Left kidney (tissue), 2 donors: ENCODE data around the gene SOX10. TPM values are rescaled to one million over a fixed set of nuclear protein-coding genes. Genes with fewer than 3 reads are reported as not detected.

ENCODE experiments used
- DNase-seq: peaks from one replicate; pipeline ENCODE4 v3.0.0-alpha.2; 2013
- polyA plus RNA-seq: library from polyadenylated mRNA; unstranded; fragments of 120-200 nt; gene quantifications from one replicate; pipeline ENCODE4 v1.2.1, GENCODE V29; 2013; ENCODE audit not compliant: insufficient read length

SOX10 gene
- polyA plus RNA-seq, 1 donor: 1.3 TPM

DNA sequence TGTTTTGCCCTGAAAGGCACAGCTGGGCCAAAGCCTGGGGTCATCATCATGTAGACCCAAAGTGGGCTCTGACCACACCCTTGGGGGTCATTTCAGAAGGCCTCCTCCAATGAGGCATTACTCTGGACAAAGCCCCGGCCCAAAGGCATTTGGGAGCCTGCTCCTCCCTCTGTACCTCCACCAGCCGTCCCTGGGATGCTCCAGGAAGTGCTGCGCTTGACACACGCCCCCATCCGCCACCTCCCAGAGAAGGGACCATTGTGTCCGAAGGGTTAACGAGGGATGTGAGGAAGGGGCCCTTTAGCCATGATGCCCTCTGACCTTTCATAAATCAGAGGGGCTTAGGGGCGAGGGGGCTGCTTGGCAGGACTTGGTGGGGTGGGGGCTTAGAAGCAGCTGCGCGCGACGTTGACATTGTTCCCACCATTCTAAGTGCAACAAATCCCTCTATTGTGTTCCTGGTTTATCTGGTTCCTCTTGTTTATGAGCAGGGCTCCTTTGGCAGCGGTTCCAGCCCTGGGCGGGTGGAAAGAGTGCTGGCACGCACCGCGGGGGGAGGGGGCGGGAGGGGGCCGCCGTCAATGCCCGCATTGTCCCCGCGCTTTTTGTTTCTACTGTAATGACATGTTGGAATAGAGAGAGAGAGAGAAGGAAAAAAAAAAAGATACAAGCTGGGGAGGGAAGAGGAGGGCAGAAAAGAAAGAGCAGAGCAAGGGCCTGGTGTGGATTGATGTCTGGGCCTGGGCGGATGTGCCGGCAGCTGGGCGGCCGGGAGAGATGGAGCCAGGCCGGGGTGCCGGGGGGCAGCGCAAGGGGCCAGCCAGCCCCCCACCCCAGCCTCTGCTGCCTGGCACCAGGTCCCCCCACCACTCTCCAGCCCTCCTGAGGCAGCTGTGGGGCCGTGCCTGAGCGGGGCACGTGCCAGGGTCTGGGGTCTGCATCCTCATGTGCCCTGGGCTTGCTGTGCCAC is 32.1 kb upstream of the SOX10 start:
- no peak for DNase-seq

DNA sequence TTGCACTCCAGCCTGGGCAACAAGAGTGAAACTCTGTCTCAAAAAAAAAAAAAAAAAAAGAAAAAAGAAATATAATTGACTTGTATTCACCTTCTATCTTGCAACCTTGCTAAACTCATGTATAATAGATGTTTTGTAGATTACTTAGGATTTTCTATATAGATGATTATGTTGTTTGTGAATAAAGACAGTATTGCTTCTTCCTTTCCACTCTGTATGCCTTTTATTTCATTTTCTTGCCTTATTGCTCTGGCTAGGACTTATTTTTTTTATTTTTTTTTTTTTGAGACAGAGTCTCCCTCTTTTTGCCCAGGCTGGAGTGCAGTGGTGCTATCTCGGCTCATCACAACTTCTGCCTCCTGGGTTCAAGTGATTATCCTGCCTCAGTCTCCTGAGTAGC is 29.7 kb upstream of the SOX10 start:
- DNase-seq: no peak

DNA sequence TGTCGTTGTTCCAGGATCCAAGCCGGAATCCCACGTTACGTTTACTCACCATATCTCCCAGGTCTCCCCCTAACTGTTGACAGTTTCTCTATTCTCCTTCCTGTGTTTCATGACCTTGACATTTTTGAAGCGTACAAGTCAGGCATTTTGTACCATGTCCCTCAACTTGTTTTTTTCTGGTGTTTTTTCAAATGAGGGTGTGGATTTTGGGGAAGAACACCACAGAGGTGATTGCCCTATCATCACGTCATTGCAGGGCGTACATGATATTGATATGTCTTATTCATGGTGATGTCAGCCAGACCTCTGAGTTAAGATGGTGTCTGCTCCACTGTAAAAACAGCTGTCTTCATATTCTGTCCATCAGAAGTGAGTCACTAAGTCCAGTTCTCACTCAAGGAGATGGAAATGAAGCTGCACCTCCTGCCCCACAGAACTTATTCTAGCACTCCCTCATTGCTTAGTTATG is 28.3 kb upstream of the SOX10 start:
- DNase-seq: no peak

- no peak for DNase-seq
Measured at GRCh38 chr22:38009000-38009806, 24.8 kb upstream of the SOX10 start.

- no peak for DNase-seq
Measured at GRCh38 chr22:38007330-38007902, 23.1 kb upstream of the SOX10 start.

DNA sequence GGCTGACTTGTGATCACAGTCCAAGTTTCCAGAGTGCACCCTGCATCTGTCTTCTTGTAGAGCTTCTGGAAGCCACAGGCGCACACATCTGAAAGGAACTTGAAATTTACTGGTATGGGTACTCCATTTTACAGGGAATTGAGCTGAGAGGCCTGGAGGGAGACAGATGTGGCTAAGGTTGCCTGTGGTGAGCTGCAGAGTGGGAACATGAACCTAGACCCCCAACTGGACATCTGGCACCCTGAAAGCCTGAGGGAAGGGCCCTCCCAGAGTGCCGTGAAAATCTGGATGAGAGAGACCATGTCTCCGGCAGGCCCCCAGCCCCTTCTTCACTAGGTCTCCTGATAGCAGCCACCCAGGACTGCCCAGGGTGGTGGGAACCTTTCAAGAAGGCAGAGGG is 22.6 kb upstream of the SOX10 start:
- DNase-seq: no peak

DNA sequence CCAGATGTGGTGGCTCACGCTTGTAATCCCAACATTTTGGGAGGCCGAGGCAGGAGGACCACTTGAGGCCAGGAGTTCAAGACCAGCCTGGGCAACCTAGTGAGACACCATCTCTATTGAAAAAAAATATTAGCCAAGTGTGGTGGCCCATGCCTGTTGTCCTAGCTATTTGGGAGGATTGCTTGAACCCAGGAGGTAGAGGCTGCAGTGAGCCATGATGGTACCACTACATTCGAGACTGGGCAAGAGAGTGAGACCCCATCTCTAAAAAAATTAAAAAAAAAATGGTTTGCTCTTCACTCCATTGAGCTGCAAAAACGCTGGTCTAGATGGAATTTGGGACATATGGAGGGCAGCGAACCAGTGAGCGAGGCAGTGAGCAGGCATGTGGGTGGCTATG is 21.6 kb upstream of the SOX10 start:
- no peak for DNase-seq

DNA sequence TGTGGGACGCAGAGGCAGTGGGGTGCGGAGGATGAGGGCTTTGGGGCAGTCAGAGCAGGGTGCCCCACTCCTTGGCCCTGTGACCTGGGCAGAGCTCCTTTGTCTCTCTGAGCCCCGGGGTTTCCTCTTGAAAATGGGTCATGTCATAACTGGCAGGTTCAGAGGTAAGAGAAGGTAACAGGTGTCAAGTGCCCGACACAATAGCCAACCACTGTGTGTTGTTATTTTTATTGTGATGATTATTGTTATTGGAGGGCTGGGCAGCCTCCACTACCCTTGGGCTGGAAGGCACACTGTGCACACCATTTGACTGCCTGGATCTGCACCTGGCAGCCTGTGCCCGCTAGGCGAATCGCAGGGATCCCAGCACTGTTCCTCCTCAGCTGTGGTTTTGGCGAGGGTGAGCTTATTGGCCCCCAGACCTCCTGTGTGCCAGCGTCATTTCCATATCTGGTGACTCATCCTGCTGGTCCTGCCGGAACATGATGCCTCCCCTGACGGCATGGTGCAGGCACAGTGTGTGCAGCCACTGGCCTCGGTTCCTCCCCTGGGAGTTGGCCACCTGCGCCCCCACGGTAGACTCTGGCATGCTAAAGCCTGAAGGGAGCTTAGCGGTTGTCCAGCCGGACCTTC is 15.4 kb upstream of the SOX10 start:
- DNase-seq: no peak

- DNase-seq: no peak
Measured at GRCh38 chr22:37999236-37999635, 14.9 kb upstream of the SOX10 start.

DNA sequence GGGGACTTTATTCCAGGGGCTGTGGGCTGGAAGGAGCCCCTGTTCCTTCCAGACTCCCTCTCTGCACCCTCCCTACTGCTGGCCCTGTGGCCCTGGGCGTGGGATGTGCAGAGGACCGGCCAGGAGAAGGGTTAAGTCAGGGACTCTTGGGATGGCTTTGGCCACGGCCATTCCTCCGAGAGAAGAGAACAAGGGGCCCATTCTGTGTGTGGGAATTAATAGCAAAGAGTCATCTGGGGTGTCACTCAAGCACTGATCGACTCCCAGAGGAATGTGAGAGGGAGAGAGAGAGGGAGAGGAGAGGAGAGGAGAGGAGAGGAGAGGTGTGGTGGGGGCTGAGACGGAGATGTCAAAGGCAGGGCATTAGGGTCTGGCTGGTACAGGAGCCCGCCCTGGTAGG is 14.2 kb upstream of the SOX10 start:
- DNase-seq: no peak

DNA sequence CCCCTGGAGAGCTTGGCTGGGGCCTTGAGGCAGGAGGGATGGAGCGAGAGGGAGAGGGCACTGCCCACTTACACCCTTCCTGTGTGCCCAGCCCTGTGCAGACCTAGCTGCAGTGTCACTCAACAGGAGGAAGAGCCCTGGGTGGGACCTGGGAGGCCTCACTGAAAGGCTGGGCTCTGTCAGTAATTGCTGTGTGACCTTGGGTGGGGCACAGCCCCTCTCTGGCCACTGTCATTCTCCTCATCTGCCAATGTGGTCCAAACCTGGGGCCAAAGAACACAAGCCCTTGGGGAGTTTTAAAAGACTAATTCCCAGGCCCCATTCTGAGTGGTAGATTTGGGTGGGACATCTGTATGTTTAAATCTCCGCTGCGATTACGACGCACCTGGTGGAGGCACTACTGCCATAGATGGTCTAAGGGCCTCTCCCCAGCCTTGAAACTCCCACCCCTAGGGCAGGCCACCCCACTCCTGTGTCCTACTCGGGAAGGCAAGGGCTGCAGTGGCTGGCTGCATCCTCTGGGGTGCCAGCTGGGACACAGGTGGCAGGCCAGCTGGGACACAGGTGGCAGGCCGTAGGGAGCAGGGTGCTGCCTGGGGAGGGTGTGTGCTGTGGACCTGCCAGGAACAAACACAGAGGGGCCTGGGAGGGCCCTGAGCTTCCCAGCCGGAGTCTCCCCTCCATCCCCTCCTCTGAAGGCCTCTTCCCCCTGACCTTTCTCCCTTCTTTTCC is 12.3 kb upstream of the SOX10 start:
- DNase-seq: no peak

- no peak for DNase-seq
Measured at GRCh38 chr22:37996079-37996478, 11.7 kb upstream of the SOX10 start.

DNA sequence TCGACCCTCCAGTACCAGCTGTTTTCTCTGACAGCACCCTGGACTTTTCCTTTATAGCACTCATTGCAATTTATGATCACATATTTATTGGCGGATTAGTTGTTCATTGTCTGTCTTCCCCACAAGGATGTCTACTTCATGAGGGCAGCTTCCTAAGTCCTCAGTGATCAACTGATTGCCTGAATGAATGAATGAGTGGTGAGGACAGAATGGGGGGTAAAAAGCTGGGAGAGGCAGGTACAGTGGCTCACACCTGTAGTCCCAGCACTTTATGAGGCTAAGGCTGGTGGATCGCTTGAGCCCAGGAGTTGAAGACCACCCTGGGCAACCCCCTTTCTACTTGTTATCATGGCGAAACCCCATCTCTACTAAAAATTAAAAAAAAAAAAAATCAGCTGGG is 11.1 kb upstream of the SOX10 start:
- no peak for DNase-seq

DNA sequence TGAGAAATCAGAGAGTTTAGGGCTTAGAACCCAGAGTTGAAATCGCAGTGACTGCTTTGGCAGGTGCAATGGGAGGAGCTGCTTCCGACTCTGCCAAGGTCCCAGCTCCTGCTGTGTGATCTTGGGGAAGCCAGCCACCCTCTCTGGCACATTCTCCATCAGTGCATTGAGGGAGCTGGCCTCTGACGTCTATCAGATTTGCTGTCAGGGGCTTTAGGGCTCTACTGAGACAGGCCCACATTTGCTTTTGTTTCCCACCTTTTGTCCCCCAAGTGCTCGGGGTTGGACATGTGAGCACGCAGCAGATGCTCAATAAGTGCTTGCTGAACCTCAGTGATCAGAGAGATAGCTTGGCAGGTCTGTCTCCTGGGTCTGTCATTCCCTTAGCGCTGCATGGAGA is 10.6 kb upstream of the SOX10 start:
- DNase-seq: no peak

- DNase-seq: no peak
Measured at GRCh38 chr22:37994049-37994448, 9.7 kb upstream of the SOX10 start.

- no peak for DNase-seq
Measured at GRCh38 chr22:37991731-37992442, 7.5 kb upstream of the SOX10 start.

GRCh38 chr22:37990862-37991261 is 6.5 kb upstream of the SOX10 start:
- DNase-seq: no peak

- no peak for DNase-seq
Measured at GRCh38 chr22:37990301-37990700, 5.9 kb upstream of the SOX10 start.

DNA sequence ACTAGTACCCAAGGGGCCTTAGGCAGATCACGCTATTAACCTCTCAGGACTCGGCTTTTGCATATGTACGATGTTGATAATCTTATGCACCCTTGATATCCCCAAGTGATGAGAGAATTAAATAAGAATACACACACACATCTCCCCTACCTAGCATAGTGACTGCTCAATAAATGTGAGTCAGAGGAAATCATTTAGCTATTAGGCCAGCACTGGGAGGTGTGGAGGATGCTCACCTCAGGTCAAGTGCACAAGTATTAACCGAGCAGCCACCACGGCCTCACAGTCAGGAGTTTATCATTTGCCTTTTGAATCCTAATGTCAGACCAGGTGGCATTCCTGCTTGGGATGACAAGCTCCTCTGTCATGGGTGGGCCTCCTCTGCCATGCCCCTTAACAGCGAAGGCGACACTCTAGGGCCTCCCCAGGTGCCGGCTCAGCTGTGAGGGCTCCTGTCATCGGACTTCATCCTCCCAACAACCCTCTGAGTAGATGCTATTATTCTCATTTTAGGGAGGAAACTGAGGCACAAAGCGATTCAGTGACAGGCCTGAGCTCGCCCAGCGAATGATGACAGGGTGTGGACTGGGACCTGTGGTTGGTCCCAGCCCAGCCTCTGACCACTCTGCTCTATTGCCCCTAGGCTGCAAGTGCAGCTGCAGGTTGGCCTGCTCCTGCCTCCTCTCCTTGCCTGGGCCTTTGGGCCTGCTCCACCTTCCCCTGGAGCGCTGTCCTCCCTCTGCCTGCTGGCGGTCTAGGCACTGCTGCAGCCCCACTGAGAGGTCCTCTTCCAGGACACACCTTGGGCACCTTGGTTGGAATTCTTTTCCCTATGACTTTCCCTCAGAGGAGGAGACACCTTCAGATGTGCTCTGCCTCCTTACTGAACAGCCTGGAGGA is 5.0 kb upstream of the SOX10 start:
- no peak for DNase-seq

GRCh38 chr22:37986371-37986770 is 2.0 kb upstream of the SOX10 start:
- no peak for DNase-seq
